ENCODE measurements around the gene ATG101. TPM values are rescaled to one million over a fixed set of nuclear protein-coding genes. Genes with fewer than 3 reads are reported as not detected.

Gene ATG101
- total and polyA plus RNA-seq, 2 of the 13 experiments (the other 11 are each of a cell fraction or from before 2014, with no cell fraction given) = 58.2 to 67.7 TPM

DNA sequence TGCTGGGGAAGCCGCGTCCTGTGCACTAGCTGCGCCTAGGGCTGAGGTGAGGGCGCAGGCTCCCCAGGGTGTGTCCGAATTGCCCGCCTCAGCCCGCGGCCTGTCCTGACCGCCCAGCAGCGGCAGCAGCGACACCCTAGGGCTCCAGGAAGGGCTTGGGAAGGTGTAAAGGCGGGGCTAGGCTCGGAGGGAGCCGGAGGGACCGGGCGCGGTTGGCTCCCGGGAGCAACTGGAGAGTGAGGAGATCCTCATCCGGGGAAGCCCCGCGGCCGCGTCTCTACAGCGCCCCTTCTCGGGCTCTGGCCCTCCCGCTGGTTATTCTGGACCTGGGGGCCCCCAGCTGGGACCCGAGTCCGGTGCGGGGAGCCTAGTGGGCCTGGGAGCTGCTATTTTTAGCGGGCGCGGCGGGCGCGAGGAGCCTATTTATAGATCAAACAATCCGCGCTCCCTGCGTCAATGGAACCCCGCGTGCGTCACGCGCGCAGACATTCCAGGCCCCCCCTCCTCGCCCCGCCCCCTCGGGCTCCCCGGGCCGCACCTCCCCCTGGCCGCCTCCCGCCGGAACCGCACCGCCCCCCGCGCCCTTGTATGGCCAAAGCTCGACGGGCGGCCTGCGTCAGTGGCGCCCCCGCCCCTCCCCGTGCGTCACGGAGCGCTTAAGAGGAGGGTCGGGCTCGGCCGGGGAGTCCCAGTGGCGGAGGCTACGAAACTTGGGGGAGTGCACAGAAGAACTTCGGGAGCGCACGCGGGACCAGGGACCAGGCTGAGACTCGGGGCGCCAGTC, 18.8 kb upstream of the ATG101 start, which contains the start of gene NR4A1 (continued):
- TF ChIP-seq, protein P1, sequence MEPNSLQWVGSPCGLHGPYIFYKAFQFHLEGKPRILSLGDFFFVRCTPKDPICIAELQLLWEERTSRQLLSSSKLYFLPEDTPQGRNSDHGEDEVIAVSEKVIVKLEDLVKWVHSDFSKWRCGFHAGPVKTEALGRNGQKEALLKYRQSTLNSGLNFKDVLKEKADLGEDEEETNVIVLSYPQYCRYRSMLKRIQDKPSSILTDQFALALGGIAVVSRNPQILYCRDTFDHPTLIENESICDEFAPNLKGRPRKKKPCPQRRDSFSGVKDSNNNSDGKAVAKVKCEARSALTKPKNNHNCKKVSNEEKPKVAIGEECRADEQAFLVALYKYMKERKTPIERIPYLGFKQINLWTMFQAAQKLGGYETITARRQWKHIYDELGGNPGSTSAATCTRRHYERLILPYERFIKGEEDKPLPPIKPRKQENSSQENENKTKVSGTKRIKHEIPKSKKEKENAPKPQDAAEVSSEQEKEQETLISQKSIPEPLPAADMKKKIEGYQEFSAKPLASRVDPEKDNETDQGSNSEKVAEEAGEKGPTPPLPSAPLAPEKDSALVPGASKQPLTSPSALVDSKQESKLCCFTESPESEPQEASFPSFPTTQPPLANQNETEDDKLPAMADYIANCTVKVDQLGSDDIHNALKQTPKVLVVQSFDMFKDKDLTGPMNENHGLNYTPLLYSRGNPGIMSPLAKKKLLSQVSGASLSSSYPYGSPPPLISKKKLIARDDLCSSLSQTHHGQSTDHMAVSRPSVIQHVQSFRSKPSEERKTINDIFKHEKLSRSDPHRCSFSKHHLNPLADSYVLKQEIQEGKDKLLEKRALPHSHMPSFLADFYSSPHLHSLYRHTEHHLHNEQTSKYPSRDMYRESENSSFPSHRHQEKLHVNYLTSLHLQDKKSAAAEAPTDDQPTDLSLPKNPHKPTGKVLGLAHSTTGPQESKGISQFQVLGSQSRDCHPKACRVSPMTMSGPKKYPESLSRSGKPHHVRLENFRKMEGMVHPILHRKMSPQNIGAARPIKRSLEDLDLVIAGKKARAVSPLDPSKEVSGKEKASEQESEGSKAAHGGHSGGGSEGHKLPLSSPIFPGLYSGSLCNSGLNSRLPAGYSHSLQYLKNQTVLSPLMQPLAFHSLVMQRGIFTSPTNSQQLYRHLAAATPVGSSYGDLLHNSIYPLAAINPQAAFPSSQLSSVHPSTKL (CRISPR knock-in tag; IDR thresholded peaks at IDR 0.05) = peak; percentile 66
- TF ChIP-seq, protein P2, sequence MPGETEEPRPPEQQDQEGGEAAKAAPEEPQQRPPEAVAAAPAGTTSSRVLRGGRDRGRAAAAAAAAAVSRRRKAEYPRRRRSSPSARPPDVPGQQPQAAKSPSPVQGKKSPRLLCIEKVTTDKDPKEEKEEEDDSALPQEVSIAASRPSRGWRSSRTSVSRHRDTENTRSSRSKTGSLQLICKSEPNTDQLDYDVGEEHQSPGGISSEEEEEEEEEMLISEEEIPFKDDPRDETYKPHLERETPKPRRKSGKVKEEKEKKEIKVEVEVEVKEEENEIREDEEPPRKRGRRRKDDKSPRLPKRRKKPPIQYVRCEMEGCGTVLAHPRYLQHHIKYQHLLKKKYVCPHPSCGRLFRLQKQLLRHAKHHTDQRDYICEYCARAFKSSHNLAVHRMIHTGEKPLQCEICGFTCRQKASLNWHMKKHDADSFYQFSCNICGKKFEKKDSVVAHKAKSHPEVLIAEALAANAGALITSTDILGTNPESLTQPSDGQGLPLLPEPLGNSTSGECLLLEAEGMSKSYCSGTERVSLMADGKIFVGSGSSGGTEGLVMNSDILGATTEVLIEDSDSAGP (CRISPR knock-in tag; IDR thresholded peaks at IDR 0.05; ENCODE audit: borderline replicate concordance) = peak; percentile 66
- TF ChIP-seq ETV6 (CRISPR knock-in tag; conservative IDR thresholded peaks at IDR 0.05) (no peak), ZNF790 (CRISPR knock-in tag; IDR thresholded peaks at IDR 0.05; ENCODE audit: borderline replicate concordance) (no peak), ZNF326 (CRISPR knock-in tag; IDR thresholded peaks at IDR 0.05; ENCODE audit: borderline replicate concordance) (no peak), ZNF639 (CRISPR knock-in tag; conservative IDR thresholded peaks at IDR 0.05) (0 out of 2 replicates have a peak, but pooled peaks have one; percentile 20), FOXM1 (CRISPR knock-in tag; IDR thresholded peaks at IDR 0.05) (no peak), ZNF44 (CRISPR knock-in tag; IDR thresholded peaks at IDR 0.05) (peak; percentile 75; the same call in 1 of the 2 replicates), JDP2 (CRISPR knock-in tag; IDR thresholded peaks at IDR 0.05; ENCODE audit: borderline replicate concordance) (no peak), ZNF34 (CRISPR knock-in tag; IDR thresholded peaks at IDR 0.05; ENCODE audit: borderline replicate concordance) (no peak), AHR (CRISPR knock-in tag; IDR thresholded peaks at IDR 0.05) (0 out of 2 replicates have a peak, but pooled peaks have one; percentile 20), ZNF180 (CRISPR knock-in tag; IDR thresholded peaks at IDR 0.05; ENCODE audit: borderline replicate concordance, low read depth) (no peak), ZNF253 (CRISPR knock-in tag; IDR thresholded peaks at IDR 0.05; ENCODE audit: borderline replicate concordance) (no peak), HDAC6 (IDR thresholded peaks at IDR 0.05; ENCODE audit: low read depth, low read length) (no peak), ZNF619 (CRISPR knock-in tag; IDR thresholded peaks at IDR 0.05) (peak; percentile 74)
- TF ChIP-seq, protein P3, sequence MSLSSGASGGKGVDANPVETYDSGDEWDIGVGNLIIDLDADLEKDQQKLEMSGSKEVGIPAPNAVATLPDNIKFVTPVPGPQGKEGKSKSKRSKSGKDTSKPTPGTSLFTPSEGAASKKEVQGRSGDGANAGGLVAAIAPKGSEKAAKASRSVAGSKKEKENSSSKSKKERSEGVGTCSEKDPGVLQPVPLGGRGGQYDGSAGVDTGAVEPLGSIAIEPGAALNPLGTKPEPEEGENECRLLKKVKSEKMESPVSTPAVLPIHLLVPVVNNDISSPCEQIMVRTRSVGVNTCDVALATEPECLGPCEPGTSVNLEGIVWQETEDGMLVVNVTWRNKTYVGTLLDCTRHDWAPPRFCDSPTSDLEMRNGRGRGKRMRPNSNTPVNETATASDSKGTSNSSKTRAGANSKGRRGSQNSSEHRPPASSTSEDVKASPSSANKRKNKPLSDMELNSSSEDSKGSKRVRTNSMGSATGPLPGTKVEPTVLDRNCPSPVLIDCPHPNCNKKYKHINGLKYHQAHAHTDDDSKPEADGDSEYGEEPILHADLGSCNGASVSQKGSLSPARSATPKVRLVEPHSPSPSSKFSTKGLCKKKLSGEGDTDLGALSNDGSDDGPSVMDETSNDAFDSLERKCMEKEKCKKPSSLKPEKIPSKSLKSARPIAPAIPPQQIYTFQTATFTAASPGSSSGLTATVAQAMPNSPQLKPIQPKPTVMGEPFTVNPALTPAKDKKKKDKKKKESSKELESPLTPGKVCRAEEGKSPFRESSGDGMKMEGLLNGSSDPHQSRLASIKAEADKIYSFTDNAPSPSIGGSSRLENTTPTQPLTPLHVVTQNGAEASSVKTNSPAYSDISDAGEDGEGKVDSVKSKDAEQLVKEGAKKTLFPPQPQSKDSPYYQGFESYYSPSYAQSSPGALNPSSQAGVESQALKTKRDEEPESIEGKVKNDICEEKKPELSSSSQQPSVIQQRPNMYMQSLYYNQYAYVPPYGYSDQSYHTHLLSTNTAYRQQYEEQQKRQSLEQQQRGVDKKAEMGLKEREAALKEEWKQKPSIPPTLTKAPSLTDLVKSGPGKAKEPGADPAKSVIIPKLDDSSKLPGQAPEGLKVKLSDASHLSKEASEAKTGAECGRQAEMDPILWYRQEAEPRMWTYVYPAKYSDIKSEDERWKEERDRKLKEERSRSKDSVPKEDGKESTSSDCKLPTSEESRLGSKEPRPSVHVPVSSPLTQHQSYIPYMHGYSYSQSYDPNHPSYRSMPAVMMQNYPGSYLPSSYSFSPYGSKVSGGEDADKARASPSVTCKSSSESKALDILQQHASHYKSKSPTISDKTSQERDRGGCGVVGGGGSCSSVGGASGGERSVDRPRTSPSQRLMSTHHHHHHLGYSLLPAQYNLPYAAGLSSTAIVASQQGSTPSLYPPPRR (CRISPR knock-in tag; IDR thresholded peaks at IDR 0.05; ENCODE audit: borderline replicate concordance) = peak; percentile 44

Data from HepG2 (cell line).